Activated CD4-positive, alpha-beta T cell treated with anti-CD3 and anti-CD28 coated beads for 1 hour (primary cell): ENCODE data around the gene PDGFC.

Experiments used
- DNase-seq: peaks from one replicate; pipeline ENCODE4 v3.0.0-alpha.2; 2020

PDGFC gene

GRCh38 chr4:156972379-156973015, 898 bp upstream of the PDGFC start:
- DNase-seq: no peak

DNA sequence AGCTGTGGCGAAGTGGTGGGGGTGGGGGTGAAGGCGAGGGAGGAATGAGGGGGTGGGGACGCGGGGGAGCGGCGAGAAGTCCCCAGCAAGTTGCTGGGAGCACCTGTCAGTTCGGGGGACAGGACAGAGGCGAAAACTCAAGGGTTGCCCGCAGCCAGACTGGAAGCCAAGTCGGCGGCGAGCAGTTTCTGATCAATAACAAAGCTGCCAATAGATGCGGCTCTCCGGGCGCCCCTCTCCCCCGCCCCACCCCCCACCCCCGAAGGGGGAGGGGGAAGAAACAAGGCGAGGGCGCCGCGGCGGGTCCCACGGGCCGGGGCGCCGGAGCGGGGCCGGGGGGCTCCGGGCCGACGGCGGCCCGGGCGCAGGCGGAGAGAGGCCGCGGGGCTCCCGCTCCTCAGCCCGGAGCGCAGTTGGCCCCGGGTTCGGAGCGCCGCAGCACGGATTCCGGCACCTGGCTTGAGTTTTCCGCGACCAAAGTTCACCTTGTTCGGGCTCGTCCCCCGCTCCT, 379 bp downstream of the PDGFC start:
- no peak for DNase-seq

DNA sequence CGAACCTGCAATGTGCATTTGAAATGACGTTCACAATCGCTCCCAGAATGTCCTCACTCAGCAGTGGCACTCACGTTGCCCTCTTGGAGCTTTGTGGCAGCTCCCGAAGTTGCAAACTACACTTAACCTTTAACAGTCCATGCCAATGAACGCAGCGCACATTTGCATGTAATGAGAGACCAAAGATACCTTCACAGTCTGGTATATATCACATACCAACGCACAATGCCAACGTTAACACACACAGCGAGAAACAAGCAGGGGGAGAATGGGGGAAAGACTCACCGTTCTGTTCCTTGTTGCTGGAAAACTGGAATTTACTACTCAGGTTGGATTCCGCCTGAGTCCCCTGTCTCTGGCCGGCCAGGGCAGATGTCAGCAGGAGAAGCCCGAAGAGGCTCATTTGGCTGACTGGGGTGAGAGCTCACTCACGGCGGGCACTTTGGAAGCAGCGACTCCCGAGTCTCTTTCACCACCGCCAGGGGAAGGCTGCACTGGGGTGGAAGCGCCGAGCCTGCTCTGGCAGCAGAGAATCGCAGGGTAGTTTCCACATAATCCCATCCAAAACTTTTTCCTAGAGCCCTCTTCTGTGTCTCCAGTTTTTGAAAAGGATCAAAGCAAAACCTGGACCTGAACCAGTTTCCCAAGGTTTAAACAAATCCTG, 966 bp downstream of the PDGFC start:
- DNase-seq: no peak

DNA sequence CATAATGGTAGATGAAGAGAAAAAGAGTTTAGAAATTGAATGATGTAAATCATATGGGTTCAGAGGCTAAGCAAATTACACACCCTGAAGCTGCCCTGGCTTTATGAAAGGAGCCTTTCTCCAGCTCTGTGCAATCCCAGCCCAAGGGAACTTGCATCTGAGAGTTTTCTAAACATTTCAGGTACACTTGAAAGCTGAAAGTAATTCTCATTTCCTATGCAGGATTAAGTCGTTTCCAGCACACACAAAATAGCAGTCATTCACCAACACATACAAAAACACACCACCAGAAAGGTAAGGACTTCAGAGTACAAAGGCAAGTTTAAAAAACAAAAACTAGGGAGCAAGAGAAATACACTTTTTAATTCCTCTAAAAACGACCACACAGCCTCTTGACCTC, 1.7 kb downstream of the PDGFC start:
- no peak for DNase-seq

- no peak for DNase-seq
These were observed 2.5 kb downstream of the PDGFC start for GRCh38 chr4:156969101-156969500.

- DNase-seq: no peak
These were observed 3.1 kb downstream of the PDGFC start for GRCh38 chr4:156968479-156968984.

GRCh38 chr4:156966836-156967235, 4.8 kb downstream of the PDGFC start:
- DNase-seq: no peak

DNA sequence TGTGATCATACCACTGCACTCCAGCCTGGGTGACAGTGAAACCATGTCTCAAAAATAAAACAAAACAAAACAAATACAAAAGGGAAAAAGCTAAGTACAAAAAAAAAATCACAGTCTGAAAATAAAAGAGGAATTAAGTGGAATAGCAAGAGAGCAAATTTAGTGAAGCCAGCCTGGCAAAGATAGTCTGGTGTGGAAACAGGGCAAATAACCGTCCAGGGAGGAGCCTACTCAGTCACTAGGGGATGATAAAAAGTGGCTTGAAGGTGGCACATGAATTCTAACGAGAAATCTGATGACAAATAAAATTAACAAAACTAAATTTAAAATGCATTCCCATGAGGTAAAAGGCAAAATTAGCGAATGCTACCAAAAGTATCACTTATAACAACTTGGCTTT, 8.2 kb downstream of the PDGFC start:
- no peak for DNase-seq

- no peak for DNase-seq
These were observed 9.0 kb downstream of the PDGFC start for GRCh38 chr4:156962528-156962974.

GRCh38 chr4:156962058-156962358, 9.6 kb downstream of the PDGFC start:
- DNase-seq: no peak

- no peak for DNase-seq
These were observed 10.2 kb downstream of the PDGFC start for GRCh38 chr4:156961196-156962057.

DNA sequence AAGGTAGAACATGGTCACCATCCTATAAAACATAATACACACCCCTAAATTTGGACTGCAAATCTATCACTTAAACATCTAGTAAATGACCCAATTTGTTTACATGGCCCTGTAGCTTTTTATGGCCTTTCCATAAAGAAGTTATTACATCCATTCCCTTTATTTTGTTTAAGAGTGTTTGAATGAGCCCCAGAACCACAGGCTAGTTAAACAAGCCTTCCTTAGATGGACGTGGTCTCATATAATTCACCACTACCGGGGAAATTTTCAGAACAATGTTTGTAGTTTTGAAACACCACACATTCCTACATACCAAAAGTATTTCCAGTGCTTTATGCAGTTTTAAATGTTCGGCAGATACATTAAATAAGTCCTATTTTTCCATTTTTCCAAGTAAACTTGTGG, 12.3 kb downstream of the PDGFC start:
- DNase-seq: no peak

DNA sequence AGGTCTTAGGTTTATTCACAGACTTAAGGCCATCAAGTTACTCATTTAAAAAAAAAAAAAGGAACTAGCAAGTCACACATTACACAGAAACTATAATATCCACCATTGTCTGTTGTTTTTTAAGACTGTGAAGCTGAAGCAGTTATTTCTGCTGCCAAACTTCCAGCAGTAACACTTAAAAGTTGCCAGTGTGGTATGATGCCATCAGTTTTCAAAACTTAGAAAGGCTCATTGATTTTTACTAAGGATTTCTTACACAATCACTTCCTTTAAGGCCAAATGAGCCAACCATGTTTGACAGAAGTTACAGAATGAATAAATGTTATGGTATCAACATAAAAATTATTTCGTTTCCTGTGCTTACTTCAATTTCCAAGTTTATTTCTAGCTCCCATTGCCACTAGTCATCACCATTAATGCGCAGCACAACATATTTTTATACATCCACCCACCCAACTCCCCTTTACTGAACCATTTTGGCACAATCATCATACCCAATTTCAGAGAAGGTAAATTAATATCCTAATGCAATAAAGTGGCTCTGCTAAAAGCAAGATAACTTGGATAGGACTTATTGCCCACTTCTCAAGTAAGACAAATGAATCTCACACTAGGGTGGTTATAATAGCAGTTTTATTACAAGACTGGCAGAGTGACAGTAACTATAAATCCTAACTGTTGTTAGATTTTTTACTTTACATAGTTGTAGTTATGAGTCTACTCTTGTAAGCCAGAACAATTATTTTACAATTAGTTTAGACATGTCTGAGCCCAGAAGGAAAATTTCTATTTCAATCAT, 13.1 kb downstream of the PDGFC start:
- DNase-seq: no peak

- DNase-seq: no peak
These were observed 14.0 kb downstream of the PDGFC start for GRCh38 chr4:156957556-156957955.

DNA sequence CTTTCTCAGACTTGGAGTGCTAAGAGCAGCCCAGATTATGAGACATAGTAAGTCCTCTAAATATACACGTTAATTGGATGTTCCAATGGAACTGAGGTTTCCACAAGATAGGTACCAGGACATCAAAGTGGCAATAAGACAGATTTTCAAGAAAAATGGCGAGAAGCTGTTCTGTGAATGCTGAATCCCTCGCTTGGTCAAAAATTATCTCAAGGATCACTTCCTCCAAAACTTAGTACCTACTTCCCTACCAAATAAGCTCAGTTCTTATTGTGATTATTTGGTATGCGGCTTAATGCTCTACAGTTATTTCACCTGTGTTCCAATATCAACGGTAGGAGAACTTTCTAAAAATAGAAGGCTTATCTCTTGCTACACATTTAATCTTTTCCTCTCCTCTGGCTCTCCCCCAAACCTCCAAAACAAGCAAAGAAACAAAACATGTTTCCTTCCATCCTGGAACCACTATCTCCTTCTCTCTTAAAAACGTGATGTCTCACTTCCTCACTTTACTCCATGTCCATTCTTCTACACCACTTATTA, 14.7 kb downstream of the PDGFC start:
- DNase-seq: no peak

GRCh38 chr4:156956359-156956758, 15.2 kb downstream of the PDGFC start:
- DNase-seq: no peak

DNA sequence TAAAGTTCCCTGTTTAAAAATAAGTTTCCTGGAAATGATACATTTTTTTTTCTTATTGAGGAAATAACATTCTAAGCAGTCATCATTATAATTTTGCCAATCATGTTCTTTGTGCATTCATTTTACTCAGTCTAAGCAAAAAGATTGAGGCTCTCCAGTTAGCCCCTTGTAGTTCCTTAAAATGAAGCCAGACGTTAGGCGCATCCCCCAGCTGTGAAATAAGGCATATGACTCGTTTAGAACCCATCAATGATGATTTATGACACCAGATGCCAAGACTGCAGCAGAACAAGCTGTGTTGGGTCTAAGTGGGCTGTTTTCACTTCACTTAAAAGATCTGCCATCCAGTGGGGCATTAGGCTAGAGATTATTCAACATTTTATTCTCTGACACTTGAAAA, 17.0 kb downstream of the PDGFC start:
- no peak for DNase-seq

DNA sequence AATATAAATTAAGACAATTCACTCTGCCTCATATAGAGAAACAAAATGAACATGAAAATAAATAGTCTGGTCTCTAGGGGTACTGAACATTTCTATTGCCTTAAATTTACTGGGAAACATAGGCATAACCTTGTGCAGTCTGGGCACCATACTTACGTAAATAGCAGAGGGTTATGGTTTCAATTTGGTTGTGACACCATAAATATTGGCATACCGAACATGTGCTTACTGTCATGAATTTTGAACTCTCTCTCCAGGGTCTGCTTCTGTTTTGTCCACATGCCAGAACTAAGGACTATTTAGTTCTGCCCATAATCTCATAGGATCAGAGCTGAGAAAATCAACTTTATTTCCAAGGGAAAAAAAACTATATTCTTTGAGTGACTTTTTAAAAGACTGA, 17.6 kb downstream of the PDGFC start:
- DNase-seq: no peak

GRCh38 chr4:156953001-156953400, 18.6 kb downstream of the PDGFC start:
- DNase-seq: no peak

DNA sequence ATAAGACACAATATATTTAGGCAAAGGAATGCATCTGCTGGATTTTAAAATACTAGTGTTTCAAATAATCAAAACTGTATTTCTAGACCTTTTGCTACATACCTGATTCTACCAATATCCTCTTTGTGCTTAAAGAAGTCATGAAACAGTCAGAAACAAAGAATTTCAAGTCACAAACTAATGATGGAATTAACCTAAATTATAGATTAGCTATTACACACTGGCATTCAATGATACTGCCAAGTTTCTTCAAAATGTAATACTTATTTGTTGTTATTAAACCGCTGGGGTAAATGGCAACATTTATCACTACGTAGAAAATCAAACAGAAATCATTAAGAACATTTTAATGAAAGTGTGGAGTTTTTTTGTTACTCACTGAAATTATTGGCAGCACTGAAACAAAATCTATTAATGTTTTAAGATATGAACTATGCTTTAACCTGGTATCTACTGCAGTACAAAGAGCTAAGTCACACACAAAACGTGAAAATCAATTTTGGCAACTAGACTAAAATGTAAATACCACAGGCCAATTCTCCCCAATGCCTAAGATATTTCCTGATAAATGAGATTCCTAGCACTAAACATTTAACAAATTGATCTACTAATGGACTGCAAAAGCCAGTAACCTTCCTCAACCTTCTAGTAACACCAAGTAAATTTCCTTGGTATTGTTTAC, 19.4 kb downstream of the PDGFC start:
- no peak for DNase-seq

- no peak for DNase-seq
These were observed 20.7 kb downstream of the PDGFC start for GRCh38 chr4:156950948-156951347.

DNA sequence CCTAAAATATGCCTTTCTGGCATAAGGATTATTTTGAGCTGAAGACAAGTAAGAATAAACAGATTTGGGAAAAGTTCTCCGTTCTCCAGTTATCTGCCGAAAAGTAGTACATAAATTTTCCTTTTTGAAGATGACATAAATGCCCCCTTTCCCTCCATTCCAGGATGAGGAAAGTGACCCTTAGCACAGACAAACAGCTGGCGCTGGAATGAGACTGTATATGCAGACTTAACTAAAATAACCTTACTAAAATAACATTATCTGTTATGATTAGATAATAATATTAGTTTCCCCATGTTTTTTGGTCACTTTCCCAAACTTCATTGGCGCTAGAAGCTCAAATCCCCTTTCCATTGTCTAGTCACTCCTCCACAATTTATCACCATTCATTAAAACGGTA, 21.5 kb downstream of the PDGFC start:
- no peak for DNase-seq
